CD14-positive monocyte (primary cell): Measurements from ENCODE around the gene PPP4R3B. TPM values are rescaled to one million over a fixed set of nuclear protein-coding genes. Genes with fewer than 3 reads are reported as not detected.

Experiments
- DNase-seq, 3 donors: peaks; one replicate each; pipeline ENCODE4 v3.0.0-alpha.2; 2011 to 2022
- H2AFZ ChIP-seq: 2 replicates; pipeline ENCODE4 v1.6.0; 2012; ENCODE audit warnings: mild to moderate bottlenecking, low read depth, low read length, inconsistent platforms; ENCODE audit not compliant: insufficient read depth, poor library complexity, severe bottlenecking
- H3K27ac ChIP-seq, 2 donors: 1 replicate in 1 of 2; 2 replicates in 1 of 2; pipeline ENCODE4 v1.5.1; 2012 to 2013; ENCODE audit warnings: low read length in 2 of 2, control low read depth in 1 of 2, inconsistent platforms in 1 of 2, low read depth in 1 of 2, mild to moderate bottlenecking in 1 of 2
- H3K27me3 ChIP-seq, 2 donors: one replicate each; pipeline versions ENCODE4 v1.6.0 to v1.6.1; 2011 to 2013; ENCODE audit warnings: low read length in 2 of 2; ENCODE audit not compliant: control insufficient read depth in 2 of 2, insufficient read depth in 2 of 2
- H3K36me3 ChIP-seq, 2 donors: replicated peaks in 1 of 2; 1 replicate in 1 of 2; 2 replicates in 1 of 2; pipeline versions ENCODE4 v1.5.1 to v1.6.1; 2012 to 2013; ENCODE audit warnings: low read length in 2 of 2, control low read depth in 1 of 2, inconsistent platforms in 1 of 2, mild to moderate bottlenecking in 1 of 2; ENCODE audit not compliant: insufficient read depth in 2 of 2, control insufficient read depth in 1 of 2
- H3K4me1 ChIP-seq, 2 donors: 1 replicate in 1 of 2; 2 replicates in 1 of 2; pipeline versions ENCODE4 v1.5.1 to v1.6.1; 2012 to 2013; ENCODE audit warnings: low read length in 2 of 2, control low read depth in 1 of 2, inconsistent platforms in 1 of 2, mild to moderate bottlenecking in 1 of 2, moderate library complexity in 1 of 2; ENCODE audit not compliant: insufficient read depth in 2 of 2, control insufficient read depth in 1 of 2
- H3K4me2 ChIP-seq: replicated peaks from 2 replicates; pipeline ENCODE3; 2012; ENCODE audit warnings: low read length, moderate library complexity, mild to moderate bottlenecking; ENCODE audit not compliant: poor library complexity, severe bottlenecking; ENCODE audit errors: extremely low read depth
- H3K4me3 ChIP-seq, 3 experiments: fragments of 200-600 bp in 1 of 3; sonication (generic) in 1 of 3; replicated peaks in 1 of 3; 1 replicate in 2 of 3; 2 replicates in 1 of 3; pipeline ENCODE4 v1.5.1; 2011 to 2013; ENCODE audit warnings: low read length in 3 of 3, mild to moderate bottlenecking in 3 of 3, control low read depth in 2 of 3, low read depth in 2 of 3, inconsistent platforms in 1 of 3, moderate library complexity in 1 of 3
- H3K79me2 ChIP-seq: 2 replicates; pipeline ENCODE4 v1.6.0; 2012; ENCODE audit warnings: mild to moderate bottlenecking, control low read depth, inconsistent platforms, low read length, moderate library complexity; ENCODE audit not compliant: insufficient read depth
- H3K9ac ChIP-seq: 2 replicates; pipeline ENCODE4 v1.6.0; 2017; ENCODE audit warnings: low read length, mild to moderate bottlenecking; ENCODE audit not compliant: insufficient read depth, poor library complexity, severe bottlenecking
- H3K9me3 ChIP-seq, 2 donors: replicated peaks in 1 of 2; 1 replicate in 1 of 2; 2 replicates in 1 of 2; pipeline versions ENCODE4 v1.5.1 to v1.6.1; 2012 to 2013; ENCODE audit warnings: low read length in 2 of 2, control low read depth in 1 of 2; ENCODE audit not compliant: control insufficient read depth in 1 of 2, insufficient read depth in 1 of 2
- H4K20me1 ChIP-seq: 2 replicates; pipeline ENCODE4 v1.6.0; 2012; ENCODE audit warnings: mild to moderate bottlenecking, low read length, control low read depth, moderate library complexity; ENCODE audit not compliant: insufficient read depth
- H3K27ac Mint-ChIP-seq, 7 donors: one replicate each; pipeline ENCODE4 v1.8.0; 2020; ENCODE audit warnings: mild to moderate bottlenecking in 7 of 7, mixed read lengths in 7 of 7, moderate library complexity in 6 of 7, inconsistent platforms in 2 of 7
- H3K27me3 Mint-ChIP-seq, 3 donors: one replicate each; pipeline ENCODE4 v1.8.0; 2021 to 2022; ENCODE audit warnings: low read depth in 3 of 3, mild to moderate bottlenecking in 3 of 3, mixed read lengths in 3 of 3, moderate library complexity in 3 of 3, inconsistent platforms in 1 of 3
- H3K36me3 Mint-ChIP-seq, 2 donors: one replicate each; pipeline ENCODE4 v1.8.0; 2020; ENCODE audit warnings: mixed read lengths in 2 of 2, inconsistent platforms in 1 of 2, mild to moderate bottlenecking in 1 of 2
- H3K4me1 Mint-ChIP-seq: one replicate; pipeline ENCODE4 v1.8.0; 2020; ENCODE audit warnings: mild to moderate bottlenecking, mixed read lengths
- H3K4me3 Mint-ChIP-seq, 2 donors: one replicate each; pipeline ENCODE4 v1.8.0; 2020; ENCODE audit warnings: mild to moderate bottlenecking in 2 of 2, mixed read lengths in 2 of 2, moderate library complexity in 1 of 2
- H3K9me3 Mint-ChIP-seq, 7 donors: one replicate each; pipeline ENCODE4 v1.8.0; 2020 to 2022; ENCODE audit warnings: mixed read lengths in 7 of 7, mild to moderate bottlenecking in 6 of 7, moderate library complexity in 6 of 7, inconsistent platforms in 2 of 7
- WGBS: methylation state at CpG from one replicate; pipeline ENCODE4 v1.1.5; 2013; ENCODE audit warnings: missing lambda C conversion rate; ENCODE audit not compliant: insufficient coverage; 5-methylcytosine and 5-hydroxymethylcytosine counted together
- intact Hi-C, 2 donors: fragments of 100-400 bp; cut with micrococcal nuclease; formaldehyde crosslinking; loops; one replicate each; pipeline versions ENCODE4 v1.15.0 to v1.15.1; 2023
- polyA plus RNA-seq, 3 donors: library from polyadenylated mRNA; depleted of rRNA in 1 of 3; unstranded in 2 of 3; stranded (reverse) in 1 of 3; fragments of 300-500 nt in 2 of 3; fragments of >200 nt in 1 of 3; fragmentation: Illumina TruSeq in 2 of 3; gene quantifications; 1 replicate in 2 of 3; 2 replicates in 1 of 3; pipeline ENCODE4 v1.2.3, GENCODE V29; 2012 to 2021
- small RNA-seq: library from RNA; depleted of rRNA; stranded (forward); fragments of <200 nt; gene quantifications from one replicate; pipeline ENCODE3, GENCODE V24; 2012; ENCODE audit warnings: low read depth; ENCODE audit not compliant: insufficient read length
- TF ChIP-seq, protein P1 (sequence below): fragments of 200-600 bp; IDR thresholded peaks from one replicate; pipeline ENCODE4 v1.8.0; 2022; ENCODE audit warnings: antibody characterized with exemption, mild to moderate bottlenecking

PPP4R3B gene
- polyA plus RNA-seq, 3 donors = 13.3 to 41.1 (median 30.2) TPM

DNA sequence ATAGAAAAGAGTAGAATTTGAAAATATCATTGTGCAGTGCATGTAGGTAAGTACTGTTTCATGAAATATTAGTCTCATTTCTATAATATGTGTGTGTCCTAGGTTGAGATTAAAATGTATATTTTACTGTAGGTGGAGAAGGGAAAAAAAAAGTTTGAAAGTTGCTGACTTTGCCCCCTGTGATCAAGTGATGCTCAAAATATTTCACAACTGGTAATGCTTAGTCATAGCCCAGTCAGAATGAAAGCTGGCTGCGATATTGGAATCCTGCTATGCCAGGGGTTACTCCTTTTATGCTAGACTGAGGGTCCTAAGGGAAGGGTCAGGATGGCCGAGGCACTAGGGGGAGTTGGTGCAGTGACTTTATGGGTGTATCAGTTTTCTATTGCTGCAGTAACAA lies 117.4 kb downstream of the PPP4R3B start:
- Histone ChIP-seq H3K27me3 (no peaks in the 10 kb centered on the region), H3K79me2 (no peaks in the 10 kb centered on the region), H4K20me1 (no peaks in the 10 kb centered on the region), H3K4me2 (no peak overlapping the region), H3K9ac (no peak overlapping the region), H3K4me3 (no peak overlapping the region), H3K27ac (no peak overlapping the region), H3K9me3 (no peaks in the 10 kb centered on the region), H2AFZ (no peak overlapping the region), H3K4me1 (no peaks in the 10 kb centered on the region), H3K36me3 (no peaks in the 10 kb centered on the region)
- Mint-ChIP-seq H3K27ac (no peak overlapping the region), H3K9me3 (peaks cover 0 to 5% (median 0%) of the 10 kb centered on the region in 7 donors), H3K4me1 (peaks cover 4% of the 10 kb centered on the region), H3K27me3 (peaks cover 0 to 2% (median 0%) of the 10 kb centered on the region in 3 donors), H3K4me3 (no peak overlapping the region), H3K36me3 (no peaks in the 10 kb centered on the region)
- intact Hi-C loops = no loop called here
- DNase-seq = peak in 1 of 3 donors; percentile 35
- no CpG with 5 or more reads among the region's 2 CpGs for WGBS
- TF ChIP-seq, protein P1, sequence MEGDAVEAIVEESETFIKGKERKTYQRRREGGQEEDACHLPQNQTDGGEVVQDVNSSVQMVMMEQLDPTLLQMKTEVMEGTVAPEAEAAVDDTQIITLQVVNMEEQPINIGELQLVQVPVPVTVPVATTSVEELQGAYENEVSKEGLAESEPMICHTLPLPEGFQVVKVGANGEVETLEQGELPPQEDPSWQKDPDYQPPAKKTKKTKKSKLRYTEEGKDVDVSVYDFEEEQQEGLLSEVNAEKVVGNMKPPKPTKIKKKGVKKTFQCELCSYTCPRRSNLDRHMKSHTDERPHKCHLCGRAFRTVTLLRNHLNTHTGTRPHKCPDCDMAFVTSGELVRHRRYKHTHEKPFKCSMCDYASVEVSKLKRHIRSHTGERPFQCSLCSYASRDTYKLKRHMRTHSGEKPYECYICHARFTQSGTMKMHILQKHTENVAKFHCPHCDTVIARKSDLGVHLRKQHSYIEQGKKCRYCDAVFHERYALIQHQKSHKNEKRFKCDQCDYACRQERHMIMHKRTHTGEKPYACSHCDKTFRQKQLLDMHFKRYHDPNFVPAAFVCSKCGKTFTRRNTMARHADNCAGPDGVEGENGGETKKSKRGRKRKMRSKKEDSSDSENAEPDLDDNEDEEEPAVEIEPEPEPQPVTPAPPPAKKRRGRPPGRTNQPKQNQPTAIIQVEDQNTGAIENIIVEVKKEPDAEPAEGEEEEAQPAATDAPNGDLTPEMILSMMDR = no peak

DNA sequence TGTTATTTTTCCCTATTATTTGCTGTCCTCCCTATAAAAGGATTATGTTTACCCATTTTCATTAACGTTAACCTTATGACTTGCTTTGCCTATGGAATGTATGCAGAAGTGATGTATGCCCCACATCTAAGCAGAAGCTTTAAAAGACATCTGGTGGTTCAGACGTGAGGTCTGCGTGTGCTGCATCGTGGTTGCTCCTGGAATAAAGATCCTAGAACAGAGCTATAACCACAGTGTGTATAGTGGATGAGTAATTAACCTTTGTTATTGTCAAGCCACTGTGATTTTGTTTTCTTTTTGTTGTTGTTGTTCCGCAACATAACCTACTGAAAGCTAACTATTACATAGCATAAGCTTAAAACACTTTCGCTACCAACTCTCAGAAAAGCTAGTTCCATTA lies 118.8 kb downstream of the PPP4R3B start:
- Mint-ChIP-seq H3K4me3 (no peak overlapping the region), H3K27ac (no peak overlapping the region), H3K9me3 (peaks cover 0 to 5% (median 0%) of the 10 kb centered on the region in 7 donors), H3K36me3 (no peaks in the 10 kb centered on the region), H3K4me1 (peaks cover 4% of the 10 kb centered on the region), H3K27me3 (peaks cover 0 to 2% (median 0%) of the 10 kb centered on the region in 3 donors)
- no peaks in the 10 kb centered on the region for H4K20me1 ChIP-seq
- intact Hi-C loops = no loop called here
- H3K4me3 ChIP-seq = no peak overlapping the region
- TF ChIP-seq, protein P1 = no peak
- WGBS = 80% methylated on average over 1 of the region's 6 CpGs
- H3K27me3 ChIP-seq = no peaks in the 10 kb centered on the region
- no peak overlapping the region for H3K27ac ChIP-seq
- DNase-seq = no peak
- H3K4me2 ChIP-seq = no peak overlapping the region
- no peak overlapping the region for H2AFZ ChIP-seq
- no peaks in the 10 kb centered on the region for H3K9me3 ChIP-seq
- H3K4me1 ChIP-seq = no peaks in the 10 kb centered on the region
- H3K36me3 ChIP-seq = no peaks in the 10 kb centered on the region
- no peak overlapping the region for H3K9ac ChIP-seq
- no peaks in the 10 kb centered on the region for H3K79me2 ChIP-seq

Small RNA genes lying within 50 kb of the gene (small RNA-seq; reads per million reads assigned to genes)
- gene RF00586 (not detected), gene RNU6-634P (not detected)

Other genes with a start within 250 kb of the PPP4R3B start
- gene CCDC88A, start 197.8 kb downstream of the PPP4R3B start, polyA plus RNA-seq = 10 to 100 TPM in 2 of 3 donors, 1 to 10 TPM in 1; 9.9 to 57.1 (median 17.9) TPM
- gene CFAP36, start 97.9 kb downstream of the PPP4R3B start, polyA plus RNA-seq = 1 to 10 TPM; 1.7 to 6.6 (median 5.2) TPM
- gene PNPT1, start 76.2 kb upstream of the PPP4R3B start, polyA plus RNA-seq = 10 to 100 TPM in 1 of 3 donors, 1 to 10 TPM in 2; 6.0 to 10.5 (median 9.5) TPM